ENCODE results near the gene NDUFAF2.
"Not testable (repeated sequence)": the region's sequence is repeated elsewhere in the genome, so short reads cannot be mapped to it uniquely, and the experiment has no call there.

The NDUFAF2 gene

GRCh38 chr5:60944904-60945812 is at the start of gene NDUFAF2, which contains the start of gene ERCC8:
Gene NDUFAF2 (plus strand): TSS chr5:60945205. CDS start chr5:60945256, 51 bp downstream.
Gene ERCC8 (minus strand): TSS chr5:60945070. CDS start chr5:60945008, 62 bp downstream.
- peak; percentile 89 for DNase-seq

- DNase-seq = no peak
Observed at GRCh38 chr5:60896991-60897390, 48.0 kb upstream of the NDUFAF2 start.

- no peak for DNase-seq
Observed at GRCh38 chr5:60903356-60903755, 41.6 kb upstream of the NDUFAF2 start.

- no peak for DNase-seq
Observed at GRCh38 chr5:60916646-60917045, 28.4 kb upstream of the NDUFAF2 start.

GRCh38 chr5:60918466-60918865 is 26.5 kb upstream of the NDUFAF2 start:
- no peak for DNase-seq

GRCh38 chr5:60927450-60927849 is 17.6 kb upstream of the NDUFAF2 start:
- no peak for DNase-seq

- DNase-seq = no peak
Observed at GRCh38 chr5:60929024-60929423, 16.0 kb upstream of the NDUFAF2 start.

- no peak for DNase-seq
Observed at GRCh38 chr5:60943624-60944023, 1.4 kb upstream of the NDUFAF2 start.

GRCh38 chr5:60945813-60946187 is 795 bp downstream of the NDUFAF2 start:
- no peak for DNase-seq

- no peak for DNase-seq
Observed at GRCh38 chr5:60948738-60949137, 3.7 kb downstream of the NDUFAF2 start.

GRCh38 chr5:60955239-60955638 is 10.2 kb downstream of the NDUFAF2 start:
- DNase-seq = no peak

GRCh38 chr5:60958088-60958487 is 13.1 kb downstream of the NDUFAF2 start:
- DNase-seq = no peak

GRCh38 chr5:60958712-60959111 is 13.7 kb downstream of the NDUFAF2 start:
- no peak for DNase-seq

- no peak for DNase-seq
Observed at GRCh38 chr5:60959156-60959555, 14.2 kb downstream of the NDUFAF2 start.

GRCh38 chr5:60960591-60960990 is 15.6 kb downstream of the NDUFAF2 start:
- no peak for DNase-seq

- no peak for DNase-seq
Observed at GRCh38 chr5:60961685-60962084, 16.7 kb downstream of the NDUFAF2 start.

GRCh38 chr5:60972231-60972630 is 27.2 kb downstream of the NDUFAF2 start:
- DNase-seq = no peak

GRCh38 chr5:60977956-60978737 is 33.1 kb downstream of the NDUFAF2 start:
- no peak for DNase-seq

- no peak for DNase-seq
Observed at GRCh38 chr5:60978968-60979367, 34.0 kb downstream of the NDUFAF2 start.

GRCh38 chr5:60980511-60980910 is 35.5 kb downstream of the NDUFAF2 start:
- DNase-seq = no peak

GRCh38 chr5:60982127-60982526 is 37.1 kb downstream of the NDUFAF2 start:
- not testable (repeated sequence) for DNase-seq

GRCh38 chr5:60989790-60990189 is 44.8 kb downstream of the NDUFAF2 start:
- no peak for DNase-seq

GRCh38 chr5:60992871-60993270 is 47.9 kb downstream of the NDUFAF2 start:
- no peak for DNase-seq

- no peak for DNase-seq
Observed at GRCh38 chr5:60993425-60993824, 48.4 kb downstream of the NDUFAF2 start.
